NCI-H2081 (cell line): ENCODE data around the gene FHOD3.
A peak's percentile ranks its signal among the peaks of the same experiment; 100 is the strongest.

ENCODE experiments used
- DNase-seq, 2 experiments: peaks; one replicate each; lab custom pipeline; 2025; lab: John Stamatoyannopoulos, UW

Gene FHOD3

DNA sequence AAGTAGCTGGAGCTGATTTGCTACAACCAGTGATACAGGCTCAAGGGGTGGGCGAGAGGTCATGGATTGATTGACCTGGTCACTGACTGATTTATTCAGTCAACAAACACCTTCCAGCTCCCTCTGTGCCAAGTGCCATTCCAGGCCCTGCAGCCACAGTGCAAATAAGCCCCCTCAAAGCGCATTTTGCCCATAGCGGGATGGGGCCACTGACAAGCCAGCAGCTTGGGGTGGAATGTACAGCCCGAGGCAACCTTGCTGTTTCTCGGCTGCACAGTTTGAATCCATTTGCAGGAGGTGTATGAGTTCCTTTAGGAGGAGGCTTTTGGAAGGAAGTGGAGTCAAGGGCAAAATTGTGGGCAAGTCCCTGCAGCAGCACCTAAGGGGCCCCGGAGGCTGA, 296.1 kb downstream of the FHOD3 start:
- no peak for DNase-seq

DNA sequence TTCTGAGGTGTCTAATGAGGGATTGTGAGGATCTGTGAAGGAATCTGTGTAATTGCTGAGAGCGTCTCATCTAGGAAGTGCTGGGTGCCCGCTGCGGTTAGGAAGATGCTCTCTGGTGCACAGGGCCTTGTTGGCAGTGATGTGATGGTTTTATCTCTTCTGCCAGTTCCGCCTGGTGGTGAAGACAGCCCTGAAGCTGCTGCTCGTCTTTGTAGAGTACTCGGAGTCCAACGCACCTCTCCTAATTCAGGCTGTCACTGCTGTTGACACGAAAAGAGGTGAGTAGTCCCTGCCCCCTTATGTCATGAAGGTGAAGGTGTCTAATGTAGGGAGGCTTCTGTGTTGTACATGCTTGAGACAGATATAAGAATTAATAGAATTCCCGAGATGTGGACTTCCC, 297.1 kb downstream of the FHOD3 start:
- DNase-seq, result no peak

DNA sequence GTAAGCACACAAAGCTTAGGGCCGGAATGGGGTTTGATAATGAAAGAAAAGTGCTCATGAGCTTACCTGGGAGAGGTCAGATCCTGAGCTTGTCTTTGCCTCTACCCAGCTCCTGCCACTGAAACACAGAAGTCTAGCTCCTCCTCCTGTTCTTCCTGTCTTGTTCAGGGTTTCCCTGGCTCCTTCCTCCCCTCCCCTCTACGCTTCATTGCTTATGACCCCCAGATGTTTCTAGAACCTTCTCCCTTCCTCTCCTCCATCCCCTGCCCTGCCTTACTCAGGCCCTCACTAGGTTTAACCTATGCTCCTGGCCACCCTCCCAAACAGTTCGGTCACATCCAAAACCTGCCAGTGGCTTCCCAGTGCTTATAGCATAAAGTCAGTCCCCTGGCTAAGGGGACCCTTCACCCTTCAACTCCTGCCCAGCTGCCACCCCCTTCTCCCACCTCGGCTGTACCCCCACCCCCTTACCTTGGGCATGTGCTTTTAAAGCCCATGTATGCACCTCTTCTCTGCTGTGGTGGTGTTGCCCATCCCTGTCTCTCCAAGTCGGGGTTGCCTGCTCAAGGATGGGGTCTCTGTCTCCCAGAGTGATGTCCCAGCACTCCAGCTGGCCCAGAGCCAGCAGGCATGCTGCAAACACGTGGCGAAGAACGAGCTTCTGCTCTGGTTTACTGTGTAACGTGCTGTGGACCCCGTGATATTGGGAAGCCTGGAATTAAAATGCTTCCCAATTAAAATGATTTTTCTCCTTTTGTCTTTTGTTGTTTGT, 297.7 kb downstream of the FHOD3 start:
- no peak for DNase-seq

DNA sequence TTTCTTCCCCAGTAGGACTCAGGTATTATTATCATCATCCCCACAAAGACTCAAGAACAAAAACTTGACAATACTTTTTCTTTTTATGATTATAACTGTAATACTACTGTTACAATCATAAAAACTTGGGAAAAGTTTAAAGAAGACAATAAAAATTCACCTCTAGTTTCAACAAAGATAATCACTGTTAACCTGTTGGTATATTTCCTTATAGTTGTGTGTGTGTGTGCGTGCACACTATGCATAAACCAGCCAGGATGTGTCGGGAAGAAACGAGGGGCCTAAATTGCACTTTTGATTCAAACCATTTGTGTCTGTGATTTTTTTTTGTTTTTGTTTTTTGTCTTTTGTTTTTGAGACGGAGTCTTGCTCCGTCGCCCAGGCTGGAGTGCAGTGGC, 298.3 kb downstream of the FHOD3 start:
- no peak for DNase-seq

DNA sequence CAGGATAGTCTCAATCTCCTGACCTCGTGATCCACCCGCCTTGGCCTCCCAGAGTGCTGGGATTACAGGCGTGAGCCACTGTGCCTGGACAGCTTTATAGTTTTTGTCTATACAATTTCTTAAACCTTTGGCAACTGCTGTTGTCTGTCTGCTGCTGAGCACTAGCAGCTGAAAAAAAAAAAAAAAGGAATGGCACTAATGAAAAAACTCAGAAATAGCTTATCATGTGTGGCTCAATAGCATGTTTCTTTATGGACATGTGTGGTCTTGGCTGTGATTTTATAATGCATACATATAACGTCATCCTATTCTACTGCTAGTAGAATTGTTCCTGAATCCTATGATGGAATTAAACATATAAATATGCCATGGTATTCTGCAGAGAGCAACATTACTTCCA, 300.1 kb downstream of the FHOD3 start:
- no peak for DNase-seq

DNA sequence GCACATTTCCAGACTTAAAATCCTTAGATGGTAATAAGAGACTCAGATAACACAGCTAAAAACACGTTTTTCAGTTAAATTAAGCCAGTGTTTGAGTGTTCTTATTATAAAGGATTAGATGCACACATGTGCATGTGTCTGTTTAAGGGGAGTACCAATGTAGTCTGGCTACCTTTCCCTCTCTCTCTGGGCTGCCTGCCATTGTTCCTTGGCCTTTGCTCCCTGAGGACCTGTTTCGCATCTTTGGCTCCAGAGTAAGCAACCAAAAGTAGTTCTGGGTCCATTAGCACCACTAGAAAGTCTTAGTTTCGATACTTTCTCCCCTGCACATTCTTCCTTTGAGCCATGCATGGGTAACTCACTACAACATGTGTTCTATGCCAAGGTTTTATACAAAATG, 303.0 kb downstream of the FHOD3 start:
- DNase-seq, result no peak

DNA sequence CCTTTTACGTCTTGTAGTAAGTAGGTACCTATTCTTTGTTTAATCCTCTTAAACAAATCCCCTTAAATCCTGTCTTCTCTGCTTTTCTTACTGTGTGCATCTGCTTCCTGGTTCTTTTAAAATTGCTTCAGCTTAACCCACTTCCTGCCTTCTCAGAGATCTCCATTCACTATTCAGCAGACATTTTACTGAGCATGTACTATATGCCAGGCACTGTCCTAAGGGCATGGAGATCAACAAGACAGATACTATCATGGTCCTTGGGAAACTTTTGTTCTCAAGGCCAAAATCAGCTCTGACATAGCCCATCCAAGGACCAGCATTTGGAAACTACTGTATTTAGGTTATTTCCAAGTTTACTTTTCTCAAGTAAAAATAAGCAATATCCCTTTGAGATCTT, 303.8 kb downstream of the FHOD3 start:
- DNase-seq, result no peak

DNA sequence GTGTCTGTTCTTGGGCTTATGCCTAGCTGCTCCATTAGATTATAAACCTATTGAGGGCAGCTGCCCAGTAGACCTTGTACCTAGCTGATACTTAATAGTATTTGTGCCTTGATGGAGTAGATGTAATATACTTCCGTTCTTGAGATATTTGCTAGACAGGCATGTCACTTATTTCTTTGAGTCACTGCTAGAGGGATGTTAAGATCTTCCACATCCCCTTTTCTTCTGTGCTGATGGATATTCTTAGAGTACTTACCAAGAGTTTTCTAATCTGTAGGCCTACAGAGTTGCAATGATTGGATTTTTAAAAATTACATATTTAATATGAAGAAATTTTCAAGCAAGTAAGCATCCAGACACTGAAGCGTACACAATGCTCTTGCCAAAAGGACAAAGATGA, 304.6 kb downstream of the FHOD3 start:
- no peak for DNase-seq

DNA sequence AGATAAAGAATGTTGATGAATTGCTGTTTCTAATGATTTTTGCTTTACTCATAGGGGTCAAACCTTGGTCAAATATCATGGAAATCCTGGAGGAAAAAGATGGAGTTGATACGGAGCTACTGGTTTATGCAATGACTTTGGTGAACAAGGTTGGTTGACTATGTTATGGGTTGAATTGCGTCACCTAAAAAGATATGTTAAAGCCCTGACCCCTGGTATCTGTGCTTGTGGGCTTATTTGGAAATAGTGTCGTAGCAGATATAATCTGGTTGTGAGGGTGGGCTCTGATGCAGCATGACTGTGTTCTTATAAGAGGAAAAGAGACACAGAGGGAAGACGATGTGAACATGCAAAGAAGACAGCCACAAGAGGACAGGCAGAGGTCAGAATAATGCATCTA, 305.1 kb downstream of the FHOD3 start:
- DNase-seq, result no peak

DNA sequence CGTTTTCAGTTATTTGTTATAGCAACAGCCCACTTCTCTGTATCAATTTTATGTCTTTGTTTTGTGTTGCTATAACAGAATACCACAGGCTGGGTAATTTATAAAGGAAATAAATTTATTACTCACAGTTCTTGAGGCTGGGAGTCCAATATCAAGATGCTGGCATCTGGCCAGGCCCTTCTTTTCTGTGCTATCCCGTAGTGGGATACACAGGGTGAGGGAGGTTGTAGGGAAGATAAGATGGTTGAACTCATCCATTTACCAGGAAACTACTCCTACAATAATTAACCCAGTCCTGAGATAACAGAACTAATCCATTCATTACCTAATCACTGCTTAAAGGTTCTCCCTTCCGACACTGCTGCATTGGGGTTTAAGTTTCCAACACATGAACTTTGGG, 310.6 kb downstream of the FHOD3 start:
- DNase-seq, result no peak

DNA sequence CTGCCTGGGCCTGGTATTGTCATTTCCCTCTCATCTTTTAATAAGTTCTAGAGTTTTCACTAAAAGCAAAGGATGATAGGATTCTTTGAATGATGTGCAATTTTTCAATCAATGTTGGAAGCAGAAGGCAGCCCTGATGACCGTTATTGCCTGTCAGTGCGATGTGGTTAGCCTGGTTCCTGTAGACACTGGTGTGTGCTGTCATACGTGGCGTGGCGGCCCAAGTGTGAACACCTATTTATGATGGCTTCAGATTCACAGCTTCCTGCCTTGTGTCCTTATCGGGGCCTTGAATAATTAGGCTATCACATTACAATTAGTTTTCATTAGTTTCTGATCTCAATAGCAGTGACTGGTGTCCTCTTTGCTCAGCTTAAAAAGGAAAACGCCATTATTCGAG, 312.7 kb downstream of the FHOD3 start:
- no peak for DNase-seq

DNA sequence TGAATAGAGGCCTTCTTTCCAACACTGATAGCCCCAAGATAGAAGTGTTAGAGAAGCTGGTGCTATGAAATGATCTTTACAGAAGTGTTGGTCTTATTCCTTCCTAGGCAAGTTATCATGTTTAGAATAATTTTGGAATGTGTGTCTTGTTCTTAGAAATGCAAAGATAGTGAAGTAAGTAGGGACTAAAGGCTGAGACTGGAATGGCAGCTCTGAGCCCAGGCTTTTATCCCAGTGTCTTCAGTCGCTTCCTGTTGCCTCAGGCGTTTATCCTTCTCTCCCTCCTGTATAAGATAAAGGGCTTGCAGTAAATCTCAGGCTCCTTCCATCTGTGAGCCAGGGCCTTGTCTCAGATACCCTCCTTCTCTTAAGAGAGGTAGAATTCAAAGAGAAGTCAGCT, 313.1 kb downstream of the FHOD3 start:
- DNase-seq, result no peak

DNA sequence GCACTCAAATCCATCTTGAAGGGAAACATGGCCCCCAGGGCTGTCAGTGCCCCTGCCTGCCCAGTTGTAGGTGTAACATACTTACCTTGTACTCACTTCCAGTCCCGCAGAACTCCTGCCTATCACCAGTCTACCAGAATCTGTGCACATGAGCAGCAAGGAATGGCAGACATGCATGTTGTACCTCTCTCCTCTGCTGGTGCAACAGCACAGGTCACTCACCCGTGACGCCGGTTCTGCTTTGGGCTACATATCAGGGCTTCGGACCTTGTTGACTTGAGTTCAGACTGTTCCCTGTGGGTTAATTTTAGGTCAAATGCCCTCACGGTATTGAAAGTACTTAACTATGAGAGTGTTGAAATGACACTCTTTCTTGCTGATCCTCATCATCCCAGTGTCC, 315.6 kb downstream of the FHOD3 start:
- no peak for DNase-seq

DNA sequence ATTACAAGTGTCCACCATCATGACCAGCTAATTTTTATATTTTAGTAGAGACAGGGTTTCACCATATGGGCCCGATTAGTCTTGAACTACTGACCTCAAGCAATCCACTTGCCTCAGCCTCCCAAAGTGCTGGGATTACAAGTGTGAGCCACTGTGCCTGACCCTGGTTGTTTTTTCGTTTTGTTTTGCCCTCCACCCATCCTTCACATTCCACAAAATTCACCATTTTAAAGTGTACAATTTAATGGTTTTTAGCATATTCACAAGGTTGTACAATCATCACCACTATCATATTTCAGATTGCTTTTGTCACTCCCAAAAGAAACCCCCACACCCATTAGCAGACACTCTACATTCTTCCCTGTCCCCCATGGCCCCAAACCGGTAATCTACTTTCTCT, 316.3 kb downstream of the FHOD3 start:
- no peak for DNase-seq

DNA sequence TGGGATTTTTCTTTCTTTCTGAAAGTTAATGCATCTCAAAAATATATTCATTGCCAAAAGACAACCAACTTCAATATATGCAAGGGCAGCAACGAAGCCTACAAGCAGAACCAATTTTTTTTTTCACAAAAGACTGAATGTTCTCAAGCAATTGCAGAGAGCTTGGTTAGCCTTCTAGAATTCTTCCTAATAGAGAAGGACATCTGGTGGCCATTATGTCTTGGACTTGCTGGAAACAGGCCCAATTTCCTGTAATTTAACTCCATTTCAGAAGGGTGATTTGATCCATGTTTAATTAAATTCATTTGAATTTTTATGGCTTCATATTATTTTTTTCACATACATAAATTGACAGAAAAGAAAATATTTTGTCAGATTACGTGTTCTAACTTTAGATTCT, 323.3 kb downstream of the FHOD3 start:
- peak in 1 of 2 experiments; percentile 0 for DNase-seq

DNA sequence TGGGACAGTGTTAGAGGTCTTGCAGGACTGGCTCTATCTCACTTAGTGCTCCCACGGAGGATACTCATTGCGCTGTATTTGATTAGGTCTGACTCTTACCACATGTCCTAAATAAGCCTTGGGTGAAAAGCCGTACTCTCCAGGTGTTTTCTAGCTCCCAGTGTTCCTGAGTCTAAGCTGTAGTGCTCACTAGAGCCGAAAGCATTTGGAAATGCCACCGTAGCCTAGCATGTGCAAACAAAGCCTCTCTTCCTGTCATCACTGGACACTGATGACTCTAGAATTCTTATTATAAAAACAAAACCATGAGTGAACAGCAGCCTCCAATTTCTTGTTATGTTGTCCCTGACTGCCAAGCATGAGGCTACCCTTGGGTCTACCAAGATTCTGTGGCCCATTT, 325.1 kb downstream of the FHOD3 start:
- no peak for DNase-seq

DNA sequence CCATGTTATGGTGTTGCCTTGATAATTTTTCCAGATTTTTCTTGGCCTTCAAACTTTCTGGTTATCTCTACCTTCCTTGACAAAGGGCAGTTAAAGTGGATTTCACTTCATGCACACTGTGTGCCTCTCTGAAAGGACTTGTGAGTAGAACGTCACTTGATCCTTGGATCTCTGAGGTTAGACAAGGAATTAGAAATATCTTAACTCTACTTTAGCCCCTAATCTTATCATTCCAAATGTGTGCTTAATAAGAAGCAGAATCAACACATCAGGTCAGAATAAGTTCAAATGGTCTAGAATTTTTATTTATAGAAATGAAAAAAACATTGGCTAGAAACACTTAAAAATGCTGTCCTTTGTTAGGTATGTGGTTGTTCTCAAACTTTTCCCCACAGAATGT, 325.6 kb downstream of the FHOD3 start:
- DNase-seq, result no peak

DNA sequence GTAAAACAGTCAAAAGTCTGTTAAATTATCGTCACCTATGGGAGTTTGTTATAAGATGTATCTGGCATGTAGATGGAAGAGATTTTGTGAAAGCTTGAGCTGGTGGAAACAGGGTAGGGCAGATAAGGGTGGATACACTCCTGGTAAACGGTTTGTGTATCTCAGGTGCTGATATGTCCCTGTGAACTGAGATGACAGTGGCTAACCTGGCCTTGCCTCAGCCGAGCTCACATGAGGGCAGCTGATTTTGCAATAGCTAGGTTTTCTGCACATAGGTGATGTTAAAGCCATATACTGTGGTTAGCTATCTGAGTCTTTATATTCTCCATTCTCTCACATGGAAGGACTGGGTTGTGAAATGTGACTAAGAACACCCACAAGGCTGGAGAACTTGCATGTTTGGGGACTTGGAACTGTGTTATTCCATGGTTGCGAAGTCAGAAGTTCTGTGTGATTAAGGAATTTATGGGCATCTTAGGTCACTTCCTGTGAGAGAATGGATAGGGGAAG, 326.2 kb downstream of the FHOD3 start:
- DNase-seq, result no peak

DNA sequence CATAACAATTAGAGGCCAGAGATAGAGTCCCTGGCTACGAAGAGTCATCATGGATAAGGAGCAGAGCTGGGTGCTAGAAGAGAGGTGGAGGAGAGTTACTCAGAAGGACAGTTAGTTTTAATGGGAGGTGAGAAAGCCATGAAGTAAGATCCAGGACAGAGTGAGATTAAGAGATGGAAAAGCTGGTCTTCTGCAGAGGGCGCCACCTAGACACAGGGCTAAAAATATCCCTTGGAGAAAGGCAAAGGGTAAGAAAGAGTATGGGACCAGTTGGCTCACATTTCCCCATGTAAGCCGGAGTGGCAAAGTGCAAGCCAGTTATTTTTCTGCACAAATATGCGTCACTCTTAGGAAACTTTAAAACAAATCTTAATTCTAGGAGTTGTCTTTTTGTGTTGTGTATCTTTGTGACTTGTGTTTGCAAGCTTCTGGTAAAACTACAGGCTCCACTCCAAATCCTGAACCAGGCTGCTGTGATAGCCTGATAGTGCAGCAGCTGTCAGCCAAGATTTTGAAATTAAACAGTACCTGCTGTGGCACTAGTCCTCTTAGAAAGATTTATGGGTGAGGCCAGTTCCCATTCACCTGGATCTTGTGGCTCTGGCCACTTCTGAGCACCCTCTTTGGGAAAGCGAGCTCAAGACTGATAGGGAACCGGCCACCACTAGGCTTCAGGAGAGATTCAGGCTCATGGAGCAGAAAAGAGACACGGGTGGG, 327.1 kb downstream of the FHOD3 start:
- DNase-seq, result no peak

DNA sequence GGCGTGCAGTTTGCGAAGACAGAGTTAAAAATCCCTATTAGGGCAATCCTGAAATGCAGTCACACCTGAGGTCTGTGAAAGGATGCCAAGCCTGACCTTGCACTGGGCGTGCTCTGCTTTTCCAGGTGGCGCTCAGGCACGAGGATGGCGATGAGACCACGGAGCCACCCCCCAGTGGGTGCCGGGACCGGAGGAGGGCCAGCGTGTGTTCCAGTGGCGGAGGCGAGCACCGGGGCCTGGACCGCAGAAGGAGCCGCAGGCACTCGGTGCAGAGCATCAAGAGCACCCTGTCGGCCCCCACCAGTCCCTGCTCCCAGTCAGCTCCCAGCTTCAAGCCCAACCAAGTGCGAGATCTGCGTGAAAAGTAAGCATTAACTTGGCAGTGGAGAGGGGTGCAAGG, 327.9 kb downstream of the FHOD3 start:
- DNase-seq, result no peak

DNA sequence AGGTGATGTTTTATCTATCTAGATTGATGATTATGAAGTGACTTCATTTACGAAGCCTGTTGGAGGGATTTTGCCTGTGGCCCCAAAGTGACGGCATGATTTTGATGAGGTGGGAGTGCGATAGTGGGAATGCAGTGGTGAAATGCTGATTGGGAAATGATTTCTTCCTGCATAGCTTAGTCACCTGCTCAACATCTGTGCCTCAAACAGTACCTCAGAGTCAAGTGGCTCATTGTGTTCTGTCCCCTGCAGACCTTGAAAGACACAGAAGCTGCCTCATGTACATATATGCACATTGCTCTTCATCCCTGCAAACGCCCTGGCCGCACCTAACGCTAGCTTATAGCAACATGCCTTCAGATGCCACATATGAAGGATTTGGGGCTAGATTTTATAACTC, 330.1 kb downstream of the FHOD3 start:
- no peak for DNase-seq

DNA sequence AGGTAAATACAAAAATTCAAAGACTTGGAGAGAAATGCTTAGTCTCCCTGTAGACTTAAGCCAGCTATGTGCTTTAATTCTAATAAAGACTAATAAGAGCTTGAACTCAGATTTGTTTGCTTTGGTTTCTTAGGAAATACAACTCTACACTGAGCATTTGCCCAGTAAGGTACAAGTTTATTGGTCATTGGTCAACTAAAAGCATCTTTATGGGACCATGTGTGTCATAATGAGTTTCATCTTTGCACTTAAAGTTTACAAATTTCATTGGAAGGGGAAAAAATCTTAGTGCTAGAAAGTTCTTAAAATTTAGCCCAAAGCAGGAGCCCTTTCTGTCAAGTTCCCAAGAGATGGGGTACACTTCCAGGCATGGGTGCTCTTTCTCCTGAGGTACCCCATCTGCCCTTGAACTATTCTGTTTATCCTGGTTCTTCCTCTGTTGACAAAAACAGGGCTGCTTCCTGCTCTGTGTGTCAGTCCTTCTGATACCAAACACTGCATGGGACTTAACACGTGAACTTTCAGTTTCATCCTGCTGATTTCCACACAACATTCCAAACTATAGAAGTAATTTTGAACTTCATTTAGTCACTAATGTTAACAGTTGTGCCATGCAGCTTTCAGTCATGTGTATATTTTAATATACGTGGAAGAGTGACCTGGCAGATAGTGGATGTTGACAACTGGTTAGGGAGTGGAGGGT, 331.1 kb downstream of the FHOD3 start:
- no peak for DNase-seq

DNA sequence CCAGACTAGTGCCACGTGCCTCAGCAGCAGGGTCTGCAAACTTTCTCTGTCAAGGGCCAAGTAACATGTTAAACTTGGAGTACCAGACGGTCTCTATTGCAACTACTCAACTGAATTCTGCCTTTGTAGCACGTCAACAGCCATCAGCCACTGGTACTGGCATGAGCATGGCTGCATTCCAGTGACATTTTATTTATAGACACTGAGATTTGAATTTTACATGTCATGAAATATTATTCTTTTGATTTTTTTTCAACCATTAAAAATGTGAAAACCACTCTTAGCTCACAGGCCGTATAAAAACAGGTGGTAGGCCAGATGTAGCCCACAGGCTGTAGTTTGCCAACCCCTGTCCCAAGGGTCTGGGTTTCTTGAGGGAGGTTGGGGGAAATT, 331.6 kb downstream of the FHOD3 start:
- no peak for DNase-seq
